Rectal smooth muscle tissue (tissue), 1 donor: ENCODE data around the gene LINC00305.

Experiments used
- H3K27ac ChIP-seq: one replicate; pipeline ENCODE4 v1.7.0; 2013; ENCODE audit warnings: low read depth, low read length, inconsistent platforms
- H3K27me3 ChIP-seq: one replicate; pipeline ENCODE4 v1.7.0; 2013; ENCODE audit warnings: low read length; ENCODE audit not compliant: control insufficient read depth, insufficient read depth
- H3K36me3 ChIP-seq: one replicate; pipeline ENCODE4 v1.7.0; 2013; ENCODE audit warnings: low read length; ENCODE audit not compliant: control insufficient read depth, insufficient read depth
- H3K4me1 ChIP-seq: one replicate; pipeline ENCODE4 v1.7.0; 2013; ENCODE audit warnings: low read length; ENCODE audit not compliant: control insufficient read depth, insufficient read depth
- H3K4me3 ChIP-seq: one replicate; pipeline ENCODE4 v1.7.0; 2013; ENCODE audit warnings: low read length
- H3K9ac ChIP-seq: one replicate; pipeline ENCODE4 v1.7.0; 2013; ENCODE audit warnings: low read length

Gene LINC00305

DNA sequence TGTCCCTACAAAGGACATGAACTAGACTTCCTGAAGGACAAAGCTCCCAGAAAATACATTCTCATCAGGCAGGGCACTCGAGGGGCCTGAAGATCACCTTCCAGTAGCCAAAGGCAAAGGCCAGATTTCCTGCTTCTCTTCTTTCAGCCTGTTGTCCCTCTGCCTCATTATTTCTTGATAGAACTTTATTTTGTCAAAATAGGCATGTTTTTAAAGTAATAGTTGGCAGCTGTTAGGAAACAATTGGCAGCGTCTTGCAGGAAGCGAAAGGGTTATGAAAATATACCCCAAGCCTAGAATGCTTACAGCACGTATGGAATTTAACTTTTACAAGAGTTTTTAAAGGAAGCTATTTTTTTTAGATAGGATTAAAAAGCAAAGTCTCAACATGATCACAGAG lies 74.9 kb downstream of the LINC00305 start:
- Histone ChIP-seq H3K36me3 (no peaks in the 10 kb centered on the region), H3K9ac (no peak overlapping the region), H3K27me3 (no peaks in the 10 kb centered on the region), H3K4me1 (no peaks in the 10 kb centered on the region), H3K4me3 (no peak overlapping the region), H3K27ac (no peak overlapping the region)

DNA sequence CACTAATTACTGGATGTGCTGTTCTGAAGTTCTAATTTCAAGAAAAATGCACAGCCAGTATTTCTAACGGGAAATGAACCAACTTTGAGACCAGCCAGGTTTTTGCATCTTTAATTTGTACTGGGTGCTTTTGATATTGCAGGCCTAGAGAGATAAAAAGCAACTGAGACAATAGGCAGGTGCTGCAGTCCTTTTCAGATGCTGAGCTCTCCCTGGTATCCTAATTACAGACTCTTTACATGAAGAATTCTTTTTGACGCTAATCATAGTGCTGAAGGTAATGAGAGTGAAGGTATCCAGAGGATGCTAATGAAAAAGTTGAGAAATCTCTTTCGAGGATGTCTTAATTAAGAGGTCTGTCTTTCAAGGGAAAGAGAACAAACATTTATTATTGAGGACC lies 93.9 kb downstream of the LINC00305 start:
- H3K36me3 ChIP-seq = no peaks in the 10 kb centered on the region
- no peaks in the 10 kb centered on the region for H3K27me3 ChIP-seq
- no peaks in the 10 kb centered on the region for H3K4me1 ChIP-seq
- no peak overlapping the region for H3K9ac ChIP-seq
- no peak overlapping the region for H3K4me3 ChIP-seq
- H3K27ac ChIP-seq = no peak overlapping the region

DNA sequence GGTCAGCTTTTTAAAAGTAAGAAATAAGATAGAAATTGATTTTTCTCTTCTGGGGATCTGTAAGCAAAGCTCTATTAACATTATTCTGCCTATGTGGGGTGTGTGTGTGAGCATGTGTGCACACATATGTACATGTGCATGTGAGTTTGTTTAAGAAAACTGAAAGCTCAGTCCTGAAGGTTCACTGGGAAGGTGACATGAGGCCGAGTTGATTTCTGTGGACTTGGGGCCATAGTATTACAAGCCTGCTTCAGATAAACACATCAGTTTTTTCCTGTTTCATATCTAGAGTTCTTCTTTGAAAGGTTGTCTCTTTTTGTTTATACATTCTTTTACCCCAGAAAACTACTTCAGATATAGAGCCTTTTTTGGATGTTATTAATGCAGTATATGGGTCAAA lies 95.6 kb downstream of the LINC00305 start:
- no peak overlapping the region for H3K9ac ChIP-seq
- no peak overlapping the region for H3K4me3 ChIP-seq
- H3K27me3 ChIP-seq = no peaks in the 10 kb centered on the region
- H3K4me1 ChIP-seq = no peaks in the 10 kb centered on the region
- H3K36me3 ChIP-seq = no peaks in the 10 kb centered on the region
- no peak overlapping the region for H3K27ac ChIP-seq

GRCh38 chr18:64052772-64053171 lies 96.1 kb downstream of the LINC00305 start:
- H3K27me3 ChIP-seq = no peaks in the 10 kb centered on the region
- H3K9ac ChIP-seq = no peak overlapping the region
- no peak overlapping the region for H3K4me3 ChIP-seq
- no peak overlapping the region for H3K27ac ChIP-seq
- no peaks in the 10 kb centered on the region for H3K36me3 ChIP-seq
- no peaks in the 10 kb centered on the region for H3K4me1 ChIP-seq

DNA sequence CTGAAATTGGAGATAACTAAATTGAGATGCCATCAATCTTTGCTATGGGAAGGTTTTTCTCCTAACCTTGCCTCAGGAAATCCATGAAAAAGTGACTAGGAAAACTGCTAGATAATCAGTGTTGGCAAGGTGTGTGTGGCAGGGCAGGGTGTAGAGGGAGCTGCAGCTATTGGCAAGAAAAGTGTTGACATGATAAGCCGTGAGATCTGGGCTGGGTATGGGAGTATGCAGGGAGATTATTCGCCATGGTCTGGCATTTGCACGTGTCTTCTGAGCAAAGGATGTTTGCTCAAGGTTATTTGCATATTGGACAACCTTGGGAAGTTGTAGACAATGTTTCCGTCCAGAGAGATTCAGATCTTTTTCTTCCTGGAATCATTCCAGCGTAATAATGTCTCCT lies 104.3 kb downstream of the LINC00305 start:
- Histone ChIP-seq H3K4me3 (no peak overlapping the region), H3K9ac (no peak overlapping the region), H3K4me1 (no peaks in the 10 kb centered on the region), H3K36me3 (no peaks in the 10 kb centered on the region), H3K27ac (no peak overlapping the region), H3K27me3 (no peaks in the 10 kb centered on the region)

GRCh38 chr18:64042728-64043358 lies 106.0 kb downstream of the LINC00305 start:
- Histone ChIP-seq H3K27ac (no peak overlapping the region), H3K36me3 (no peaks in the 10 kb centered on the region), H3K4me3 (no peak overlapping the region), H3K27me3 (no peaks in the 10 kb centered on the region), H3K4me1 (no peaks in the 10 kb centered on the region), H3K9ac (no peak overlapping the region)

- no peaks in the 10 kb centered on the region for H3K27me3 ChIP-seq
- no peak overlapping the region for H3K4me3 ChIP-seq
- H3K27ac ChIP-seq = no peak overlapping the region
- H3K9ac ChIP-seq = no peak overlapping the region
- H3K36me3 ChIP-seq = no peaks in the 10 kb centered on the region
- no peaks in the 10 kb centered on the region for H3K4me1 ChIP-seq
Observed at GRCh38 chr18:64037812-64038414, 111.0 kb downstream of the LINC00305 start.

- Histone ChIP-seq H3K4me3 (no peak overlapping the region), H3K4me1 (no peaks in the 10 kb centered on the region), H3K27ac (no peak overlapping the region), H3K27me3 (no peaks in the 10 kb centered on the region), H3K9ac (no peak overlapping the region), H3K36me3 (no peaks in the 10 kb centered on the region)
Observed at GRCh38 chr18:64032312-64032711, 116.6 kb downstream of the LINC00305 start.

DNA sequence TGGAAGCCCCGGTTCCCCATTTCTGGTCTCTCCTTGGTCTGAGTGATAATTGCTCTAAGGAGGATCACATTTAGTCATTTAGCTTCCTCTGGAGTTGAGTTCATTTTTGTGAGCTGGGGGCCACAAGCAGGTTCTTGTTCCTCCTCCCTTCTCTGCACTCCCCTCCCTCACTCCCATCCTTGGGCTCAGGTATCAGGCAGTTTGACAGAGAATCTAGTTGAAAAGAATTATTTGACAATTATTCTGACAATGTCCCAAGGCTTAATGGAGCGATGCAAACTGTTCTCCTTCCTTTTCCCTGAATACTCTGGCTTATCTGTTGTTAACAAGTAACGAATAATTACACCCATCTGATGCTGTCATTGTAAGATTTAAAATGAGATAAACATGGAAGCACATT lies 117.5 kb downstream of the LINC00305 start:
- H3K9ac ChIP-seq = no peak overlapping the region
- no peak overlapping the region for H3K27ac ChIP-seq
- no peaks in the 10 kb centered on the region for H3K27me3 ChIP-seq
- H3K4me3 ChIP-seq = no peak overlapping the region
- no peaks in the 10 kb centered on the region for H3K4me1 ChIP-seq
- H3K36me3 ChIP-seq = no peaks in the 10 kb centered on the region
